ENCODE data around the gene CRTAC1. TPM values are rescaled to one million over a fixed set of nuclear protein-coding genes. Genes with fewer than 3 reads are reported as not detected.

The CRTAC1 gene
- total and polyA plus RNA-seq, 2 experiments from 2014 or later = 0.47 to 1.2 TPM

DNA sequence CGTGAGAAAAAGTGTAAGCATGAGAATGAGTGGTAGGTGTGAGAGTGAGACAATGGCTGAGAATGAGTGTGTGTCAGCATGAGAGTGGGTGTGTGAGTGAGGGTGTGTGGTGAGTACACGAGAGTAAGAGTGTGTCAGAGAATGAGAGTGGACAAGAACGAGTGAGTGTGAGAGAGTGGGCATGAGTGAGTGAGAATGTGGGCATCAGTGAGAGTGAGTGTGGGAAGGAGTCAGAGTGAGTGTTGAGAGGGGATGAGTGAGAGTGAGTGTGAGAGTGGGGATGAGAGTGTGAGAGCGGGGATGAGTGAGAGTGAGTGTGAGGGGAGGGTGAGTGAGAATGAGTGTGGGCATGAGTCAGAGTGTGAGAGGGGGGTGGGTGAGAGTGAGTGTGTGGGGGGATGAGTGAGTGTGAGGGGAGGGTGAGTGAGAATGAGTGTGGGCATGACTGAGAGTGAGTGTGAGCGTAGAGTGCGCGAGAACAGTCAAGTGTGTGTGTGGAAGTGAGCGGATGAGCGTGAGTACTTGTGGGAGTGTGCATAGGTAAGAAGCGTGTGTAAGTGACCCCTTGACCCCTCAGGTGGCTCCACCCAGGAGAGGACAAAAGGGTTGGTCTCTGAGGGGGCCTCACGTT is 105.0 kb downstream of the CRTAC1 start (continued):
- TF ChIP-seq, protein P1, sequence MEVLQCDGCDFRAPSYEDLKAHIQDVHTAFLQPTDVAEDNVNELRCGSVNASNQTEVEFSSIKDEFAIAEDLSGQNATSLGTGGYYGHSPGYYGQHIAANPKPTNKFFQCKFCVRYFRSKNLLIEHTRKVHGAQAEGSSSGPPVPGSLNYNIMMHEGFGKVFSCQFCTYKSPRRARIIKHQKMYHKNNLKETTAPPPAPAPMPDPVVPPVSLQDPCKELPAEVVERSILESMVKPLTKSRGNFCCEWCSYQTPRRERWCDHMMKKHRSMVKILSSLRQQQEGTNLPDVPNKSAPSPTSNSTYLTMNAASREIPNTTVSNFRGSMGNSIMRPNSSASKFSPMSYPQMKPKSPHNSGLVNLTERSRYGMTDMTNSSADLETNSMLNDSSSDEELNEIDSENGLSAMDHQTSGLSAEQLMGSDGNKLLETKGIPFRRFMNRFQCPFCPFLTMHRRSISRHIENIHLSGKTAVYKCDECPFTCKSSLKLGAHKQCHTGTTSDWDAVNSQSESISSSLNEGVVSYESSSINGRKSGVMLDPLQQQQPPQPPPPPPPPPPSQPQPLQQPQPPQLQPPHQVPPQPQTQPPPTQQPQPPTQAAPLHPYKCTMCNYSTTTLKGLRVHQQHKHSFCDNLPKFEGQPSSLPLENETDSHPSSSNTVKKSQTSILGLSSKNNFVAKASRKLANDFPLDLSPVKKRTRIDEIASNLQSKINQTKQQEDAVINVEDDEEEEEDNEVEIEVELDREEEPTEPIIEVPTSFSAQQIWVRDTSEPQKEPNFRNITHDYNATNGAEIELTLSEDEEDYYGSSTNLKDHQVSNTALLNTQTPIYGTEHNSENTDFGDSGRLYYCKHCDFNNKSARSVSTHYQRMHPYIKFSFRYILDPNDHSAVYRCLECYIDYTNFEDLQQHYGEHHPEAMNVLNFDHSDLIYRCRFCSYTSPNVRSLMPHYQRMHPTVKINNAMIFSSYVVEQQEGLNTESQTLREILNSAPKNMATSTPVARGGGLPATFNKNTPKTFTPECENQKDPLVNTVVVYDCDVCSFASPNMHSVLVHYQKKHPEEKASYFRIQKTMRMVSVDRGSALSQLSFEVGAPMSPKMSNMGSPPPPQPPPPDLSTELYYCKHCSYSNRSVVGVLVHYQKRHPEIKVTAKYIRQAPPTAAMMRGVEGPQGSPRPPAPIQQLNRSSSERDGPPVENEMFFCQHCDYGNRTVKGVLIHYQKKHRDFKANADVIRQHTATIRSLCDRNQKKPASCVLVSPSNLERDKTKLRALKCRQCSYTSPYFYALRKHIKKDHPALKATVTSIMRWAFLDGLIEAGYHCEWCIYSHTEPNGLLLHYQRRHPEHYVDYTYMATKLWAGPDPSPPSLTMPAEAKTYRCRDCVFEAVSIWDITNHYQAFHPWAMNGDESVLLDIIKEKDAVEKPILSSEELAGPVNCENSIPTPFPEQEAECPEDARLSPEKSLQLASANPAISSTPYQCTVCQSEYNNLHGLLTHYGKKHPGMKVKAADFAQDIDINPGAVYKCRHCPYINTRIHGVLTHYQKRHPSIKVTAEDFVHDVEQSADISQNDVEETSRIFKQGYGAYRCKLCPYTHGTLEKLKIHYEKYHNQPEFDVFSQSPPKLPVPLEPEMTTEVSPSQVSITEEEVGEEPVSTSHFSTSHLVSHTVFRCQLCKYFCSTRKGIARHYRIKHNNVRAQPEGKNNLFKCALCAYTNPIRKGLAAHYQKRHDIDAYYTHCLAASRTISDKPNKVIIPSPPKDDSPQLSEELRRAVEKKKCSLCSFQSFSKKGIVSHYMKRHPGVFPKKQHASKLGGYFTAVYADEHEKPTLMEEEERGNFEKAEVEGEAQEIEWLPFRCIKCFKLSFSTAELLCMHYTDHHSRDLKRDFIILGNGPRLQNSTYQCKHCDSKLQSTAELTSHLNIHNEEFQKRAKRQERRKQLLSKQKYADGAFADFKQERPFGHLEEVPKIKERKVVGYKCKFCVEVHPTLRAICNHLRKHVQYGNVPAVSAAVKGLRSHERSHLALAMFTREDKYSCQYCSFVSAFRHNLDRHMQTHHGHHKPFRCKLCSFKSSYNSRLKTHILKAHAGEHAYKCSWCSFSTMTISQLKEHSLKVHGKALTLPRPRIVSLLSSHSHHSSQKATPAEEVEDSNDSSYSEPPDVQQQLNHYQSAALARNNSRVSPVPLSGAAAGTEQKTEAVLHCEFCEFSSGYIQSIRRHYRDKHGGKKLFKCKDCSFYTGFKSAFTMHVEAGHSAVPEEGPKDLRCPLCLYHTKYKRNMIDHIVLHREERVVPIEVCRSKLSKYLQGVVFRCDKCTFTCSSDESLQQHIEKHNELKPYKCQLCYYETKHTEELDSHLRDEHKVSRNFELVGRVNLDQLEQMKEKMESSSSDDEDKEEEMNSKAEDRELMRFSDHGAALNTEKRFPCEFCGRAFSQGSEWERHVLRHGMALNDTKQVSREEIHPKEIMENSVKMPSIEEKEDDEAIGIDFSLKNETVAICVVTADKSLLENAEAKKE (CRISPR knock-in tag; IDR thresholded peaks at IDR 0.05) = no peak
- TF ChIP-seq ZNF331 (CRISPR knock-in tag; IDR thresholded peaks at IDR 0.05; ENCODE audit: low read depth) (no peak), NANOG (IDR thresholded peaks at IDR 0.05; ENCODE audit: borderline replicate concordance) (no peak), JUNB (IDR thresholded peaks at IDR 0.05; ENCODE audit: unreplicated experiment) (no peak), CREB1 (CRISPR knock-in tag; IDR thresholded peaks at IDR 0.05; ENCODE audit: low read depth) (no peak), STAT1 (IDR thresholded peaks at IDR 0.05; ENCODE audit: unreplicated experiment) (no peak), ZNF114 (CRISPR knock-in tag; IDR thresholded peaks at IDR 0.05) (no peak)
- TF ChIP-seq, protein P2, sequence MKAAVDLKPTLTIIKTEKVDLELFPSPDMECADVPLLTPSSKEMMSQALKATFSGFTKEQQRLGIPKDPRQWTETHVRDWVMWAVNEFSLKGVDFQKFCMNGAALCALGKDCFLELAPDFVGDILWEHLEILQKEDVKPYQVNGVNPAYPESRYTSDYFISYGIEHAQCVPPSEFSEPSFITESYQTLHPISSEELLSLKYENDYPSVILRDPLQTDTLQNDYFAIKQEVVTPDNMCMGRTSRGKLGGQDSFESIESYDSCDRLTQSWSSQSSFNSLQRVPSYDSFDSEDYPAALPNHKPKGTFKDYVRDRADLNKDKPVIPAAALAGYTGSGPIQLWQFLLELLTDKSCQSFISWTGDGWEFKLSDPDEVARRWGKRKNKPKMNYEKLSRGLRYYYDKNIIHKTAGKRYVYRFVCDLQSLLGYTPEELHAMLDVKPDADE (IDR thresholded peaks at IDR 0.05) = no peak

DNA sequence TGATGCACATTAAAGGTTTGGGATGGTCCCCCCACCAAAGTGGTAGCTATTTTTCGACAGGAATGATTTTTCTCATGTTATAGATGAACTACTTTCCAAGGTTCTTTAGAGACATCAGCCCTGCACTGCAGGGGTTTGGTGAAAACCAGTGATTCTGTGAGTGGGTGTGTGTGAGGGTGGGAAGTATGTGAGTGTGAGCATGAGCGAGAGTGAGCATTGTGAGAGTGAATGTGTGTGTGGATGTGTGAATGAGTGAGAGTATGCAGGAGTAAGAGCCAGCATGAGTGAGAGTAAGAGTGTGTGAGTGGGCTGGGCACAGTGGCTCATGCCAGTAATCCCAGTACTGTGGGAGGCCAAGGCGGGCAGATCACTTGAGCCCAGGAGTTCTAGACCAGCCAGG is 105.7 kb downstream of the CRTAC1 start:
- Mint-ChIP-seq H3K4me1 (0 out of 3 replicates have a peak, but pooled peaks cover 3% of the 10 kb centered on the region), H3K9me3 (peaks cover 2% of the 10 kb centered on the region; the same call in 2 of the 3 replicates), H3K36me3 (ENCODE audit: low read depth) (no peaks in the 10 kb centered on the region; the same call in 2 of the 3 replicates), H3K27ac (no peak overlapping the region), H3K4me3 (no peak overlapping the region), H3K27me3 (ENCODE audit: insufficient read depth, low read depth, poor library complexity) (peaks cover 7% of the 10 kb centered on the region)
- DNase-seq (ENCODE audit: low spot score) (no peak), ATAC-seq (no peak)
- Histone ChIP-seq H3K4me2 (no peak overlapping the region), H3K27ac (ENCODE audit: low read depth) (no peak overlapping the region), H3K9me2 (ENCODE audit: insufficient read depth) (no peaks in the 10 kb centered on the region), H3K36me3 (ENCODE audit: insufficient read depth) (no peaks in the 10 kb centered on the region), H3F3A (replicated peaks; ENCODE audit: low read depth) (no peaks in the 10 kb centered on the region), H3K4me3 (no peak overlapping the region), H3K79me2 (replicated peaks; ENCODE audit: insufficient read depth) (no peaks in the 10 kb centered on the region), H3K4me1 (ENCODE audit: insufficient read depth) (no peaks in the 10 kb centered on the region), H2AFZ (no peak overlapping the region), H4K20me1 (replicated peaks; ENCODE audit: insufficient read depth) (no peaks in the 10 kb centered on the region), H3K27me3 (ENCODE audit: insufficient read depth) (no peaks in the 10 kb centered on the region)
- TF ChIP-seq, protein P3, sequence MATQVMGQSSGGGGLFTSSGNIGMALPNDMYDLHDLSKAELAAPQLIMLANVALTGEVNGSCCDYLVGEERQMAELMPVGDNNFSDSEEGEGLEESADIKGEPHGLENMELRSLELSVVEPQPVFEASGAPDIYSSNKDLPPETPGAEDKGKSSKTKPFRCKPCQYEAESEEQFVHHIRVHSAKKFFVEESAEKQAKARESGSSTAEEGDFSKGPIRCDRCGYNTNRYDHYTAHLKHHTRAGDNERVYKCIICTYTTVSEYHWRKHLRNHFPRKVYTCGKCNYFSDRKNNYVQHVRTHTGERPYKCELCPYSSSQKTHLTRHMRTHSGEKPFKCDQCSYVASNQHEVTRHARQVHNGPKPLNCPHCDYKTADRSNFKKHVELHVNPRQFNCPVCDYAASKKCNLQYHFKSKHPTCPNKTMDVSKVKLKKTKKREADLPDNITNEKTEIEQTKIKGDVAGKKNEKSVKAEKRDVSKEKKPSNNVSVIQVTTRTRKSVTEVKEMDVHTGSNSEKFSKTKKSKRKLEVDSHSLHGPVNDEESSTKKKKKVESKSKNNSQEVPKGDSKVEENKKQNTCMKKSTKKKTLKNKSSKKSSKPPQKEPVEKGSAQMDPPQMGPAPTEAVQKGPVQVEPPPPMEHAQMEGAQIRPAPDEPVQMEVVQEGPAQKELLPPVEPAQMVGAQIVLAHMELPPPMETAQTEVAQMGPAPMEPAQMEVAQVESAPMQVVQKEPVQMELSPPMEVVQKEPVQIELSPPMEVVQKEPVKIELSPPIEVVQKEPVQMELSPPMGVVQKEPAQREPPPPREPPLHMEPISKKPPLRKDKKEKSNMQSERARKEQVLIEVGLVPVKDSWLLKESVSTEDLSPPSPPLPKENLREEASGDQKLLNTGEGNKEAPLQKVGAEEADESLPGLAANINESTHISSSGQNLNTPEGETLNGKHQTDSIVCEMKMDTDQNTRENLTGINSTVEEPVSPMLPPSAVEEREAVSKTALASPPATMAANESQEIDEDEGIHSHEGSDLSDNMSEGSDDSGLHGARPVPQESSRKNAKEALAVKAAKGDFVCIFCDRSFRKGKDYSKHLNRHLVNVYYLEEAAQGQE (IDR thresholded peaks at IDR 0.05; ENCODE audit: unreplicated experiment) = no peak
- TF ChIP-seq ZNF114 (CRISPR knock-in tag; IDR thresholded peaks at IDR 0.05) = no peak
- TF ChIP-seq EZH2 (IDR thresholded peaks at IDR 0.05; ENCODE audit: low read depth, unreplicated experiment) = no peak
- TF ChIP-seq EZH2phosphoT487 (IDR thresholded peaks at IDR 0.05; ENCODE audit: unreplicated experiment) = no peak
- TF ChIP-seq STAT1 (IDR thresholded peaks at IDR 0.05; ENCODE audit: unreplicated experiment) = no peak
- TF ChIP-seq, protein P4, sequence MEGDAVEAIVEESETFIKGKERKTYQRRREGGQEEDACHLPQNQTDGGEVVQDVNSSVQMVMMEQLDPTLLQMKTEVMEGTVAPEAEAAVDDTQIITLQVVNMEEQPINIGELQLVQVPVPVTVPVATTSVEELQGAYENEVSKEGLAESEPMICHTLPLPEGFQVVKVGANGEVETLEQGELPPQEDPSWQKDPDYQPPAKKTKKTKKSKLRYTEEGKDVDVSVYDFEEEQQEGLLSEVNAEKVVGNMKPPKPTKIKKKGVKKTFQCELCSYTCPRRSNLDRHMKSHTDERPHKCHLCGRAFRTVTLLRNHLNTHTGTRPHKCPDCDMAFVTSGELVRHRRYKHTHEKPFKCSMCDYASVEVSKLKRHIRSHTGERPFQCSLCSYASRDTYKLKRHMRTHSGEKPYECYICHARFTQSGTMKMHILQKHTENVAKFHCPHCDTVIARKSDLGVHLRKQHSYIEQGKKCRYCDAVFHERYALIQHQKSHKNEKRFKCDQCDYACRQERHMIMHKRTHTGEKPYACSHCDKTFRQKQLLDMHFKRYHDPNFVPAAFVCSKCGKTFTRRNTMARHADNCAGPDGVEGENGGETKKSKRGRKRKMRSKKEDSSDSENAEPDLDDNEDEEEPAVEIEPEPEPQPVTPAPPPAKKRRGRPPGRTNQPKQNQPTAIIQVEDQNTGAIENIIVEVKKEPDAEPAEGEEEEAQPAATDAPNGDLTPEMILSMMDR (conservative IDR thresholded peaks at IDR 0.05; ENCODE audit: low read depth in 2 of 2) = no peak
- no peak for TF ChIP-seq POLR2AphosphoS5 (IDR thresholded peaks at IDR 0.05; ENCODE audit: low read depth)

Data from GM23338 (cell line).